ENCODE measurements around the gene SQSTM1. TPM values are rescaled to one million over a fixed set of nuclear protein-coding genes. Genes with fewer than 3 reads are reported as not detected.

Gene SQSTM1
- total RNA-seq, 2 experiments from 2014 or later, result 58.5 to 81.1 TPM

DNA sequence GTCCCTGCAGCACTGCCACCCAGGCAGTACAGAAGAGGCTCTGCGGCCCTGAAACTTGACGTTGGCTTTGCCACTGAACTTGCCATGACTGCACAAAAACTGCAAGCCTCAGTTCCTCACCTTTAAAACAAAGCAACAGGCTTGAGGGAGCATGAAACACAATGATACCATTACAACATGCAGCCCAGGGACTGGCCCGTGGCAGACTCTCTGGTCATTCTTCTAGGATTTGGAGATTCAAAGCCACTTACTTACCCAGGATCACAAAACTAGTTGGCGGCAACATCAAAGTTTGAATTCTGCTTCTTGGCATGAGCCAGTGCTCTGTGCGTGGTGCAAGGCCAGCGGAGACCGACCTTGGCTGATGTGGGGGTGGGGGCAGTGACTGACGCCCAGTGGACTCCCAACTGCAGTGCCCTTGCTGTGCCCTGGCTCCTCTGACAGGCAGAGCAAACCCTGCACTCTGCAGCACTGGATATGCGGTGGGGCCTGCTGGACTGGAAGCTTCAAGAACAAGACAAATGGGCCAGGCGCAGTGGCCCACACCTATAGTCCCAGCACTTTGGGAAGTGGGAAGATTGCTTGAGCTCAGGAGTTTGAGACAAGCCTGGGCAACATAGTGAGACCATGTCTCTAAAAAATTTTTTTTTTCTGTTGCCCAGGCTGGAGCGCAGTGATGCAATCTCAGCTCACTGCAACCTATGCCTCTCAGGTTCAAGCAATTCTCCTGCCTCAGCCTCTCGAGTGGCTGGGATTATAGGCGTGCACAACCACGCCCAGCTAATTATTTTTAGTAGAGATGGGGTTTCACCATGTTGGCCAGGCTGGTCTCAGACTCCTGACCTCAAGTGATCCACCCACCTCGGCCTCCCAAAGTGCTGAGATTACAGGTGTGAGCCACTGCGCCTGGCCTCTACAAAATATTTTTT lies 18.9 kb downstream of the SQSTM1 start:
- ChIA-PET CTCF (ENCODE audit: unreplicated experiment) (no interaction called here), POLR2A (interaction anchor here (0.7 kb wide), 1 partner anchor 14 kb away, joined by 7 read pairs; no protein-coding TSS in a partner anchor)
- Histone ChIP-seq H3K4me1 (ENCODE audit: insufficient read depth, low read length, poor library complexity, severe bottlenecking) (no peaks in the 10 kb centered on the region), H3K36me3 (ENCODE audit: insufficient read depth, low read length) (peaks cover 83% of the 10 kb centered on the region), H3K79me2 (ENCODE audit: insufficient read depth, low read depth, low read length) (no peaks in the 10 kb centered on the region), H4K20me1 (ENCODE audit: insufficient read depth, low read length) (no peaks in the 10 kb centered on the region), H3K4me2 (ENCODE audit: low read length) (no peak overlapping the region), H3K9me3 (ENCODE audit: low read length) (peaks cover 2% of the 10 kb centered on the region; the same call in 1 of the 2 replicates), H3K4me3 (ENCODE audit: low read depth, low read length, poor library complexity, severe bottlenecking) (no peak overlapping the region), H3K27ac (ENCODE audit: low read depth, low read length, poor library complexity, severe bottlenecking) (no peak overlapping the region), H3K9me2 (ENCODE audit: insufficient read depth, low read length) (no peaks in the 10 kb centered on the region), H2AFZ (ENCODE audit: low read length) (no peak overlapping the region)
- no TSS peak for BruUV-seq (replicated peaks)
- DNase-seq (ENCODE audit: low spot score), result no peak
- TF ChIP-seq, protein P1, sequence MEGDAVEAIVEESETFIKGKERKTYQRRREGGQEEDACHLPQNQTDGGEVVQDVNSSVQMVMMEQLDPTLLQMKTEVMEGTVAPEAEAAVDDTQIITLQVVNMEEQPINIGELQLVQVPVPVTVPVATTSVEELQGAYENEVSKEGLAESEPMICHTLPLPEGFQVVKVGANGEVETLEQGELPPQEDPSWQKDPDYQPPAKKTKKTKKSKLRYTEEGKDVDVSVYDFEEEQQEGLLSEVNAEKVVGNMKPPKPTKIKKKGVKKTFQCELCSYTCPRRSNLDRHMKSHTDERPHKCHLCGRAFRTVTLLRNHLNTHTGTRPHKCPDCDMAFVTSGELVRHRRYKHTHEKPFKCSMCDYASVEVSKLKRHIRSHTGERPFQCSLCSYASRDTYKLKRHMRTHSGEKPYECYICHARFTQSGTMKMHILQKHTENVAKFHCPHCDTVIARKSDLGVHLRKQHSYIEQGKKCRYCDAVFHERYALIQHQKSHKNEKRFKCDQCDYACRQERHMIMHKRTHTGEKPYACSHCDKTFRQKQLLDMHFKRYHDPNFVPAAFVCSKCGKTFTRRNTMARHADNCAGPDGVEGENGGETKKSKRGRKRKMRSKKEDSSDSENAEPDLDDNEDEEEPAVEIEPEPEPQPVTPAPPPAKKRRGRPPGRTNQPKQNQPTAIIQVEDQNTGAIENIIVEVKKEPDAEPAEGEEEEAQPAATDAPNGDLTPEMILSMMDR (conservative IDR thresholded peaks at IDR 0.05; ENCODE audit: low read length), result no peak
- no peak for TF ChIP-seq EZH2phosphoT487 (IDR thresholded peaks at IDR 0.05; ENCODE audit: borderline replicate concordance, low read depth, low read length)
- intact Hi-C loops (cut with micrococcal nuclease; ENCODE audit: unreplicated experiment), result no loop called here

- TF ChIP-seq, protein P1 (conservative IDR thresholded peaks at IDR 0.05; ENCODE audit: low read length), result no peak
- no peak for TF ChIP-seq EZH2phosphoT487 (IDR thresholded peaks at IDR 0.05; ENCODE audit: borderline replicate concordance, low read depth, low read length)
- no peak overlapping the region for H3K4me3 ChIP-seq (ENCODE audit: low read depth, low read length, poor library complexity, severe bottlenecking)
- H3K9me3 ChIP-seq (ENCODE audit: low read length), result peaks cover 8% of the 10 kb centered on the region; the same call in 1 of the 2 replicates
- no peaks in the 10 kb centered on the region for H3K79me2 ChIP-seq (ENCODE audit: insufficient read depth, low read depth, low read length)
- H3K36me3 ChIP-seq (ENCODE audit: insufficient read depth, low read length), result peaks cover 90% of the 10 kb centered on the region
- H3K27ac ChIP-seq (ENCODE audit: low read depth, low read length, poor library complexity, severe bottlenecking), result no peak overlapping the region
- CTCF ChIA-PET (ENCODE audit: unreplicated experiment), result no interaction called here
- H3K4me1 ChIP-seq (ENCODE audit: insufficient read depth, low read length, poor library complexity, severe bottlenecking), result no peaks in the 10 kb centered on the region
- no peaks in the 10 kb centered on the region for H4K20me1 ChIP-seq (ENCODE audit: insufficient read depth, low read length)
- H3K9me2 ChIP-seq (ENCODE audit: insufficient read depth, low read length), result no peaks in the 10 kb centered on the region
- no peak for DNase-seq (ENCODE audit: low spot score)
- intact Hi-C loops (cut with micrococcal nuclease; ENCODE audit: unreplicated experiment), result no loop called here
- no TSS peak for BruUV-seq (replicated peaks)
- no peak overlapping the region for H3K4me2 ChIP-seq (ENCODE audit: low read length)
- H2AFZ ChIP-seq (ENCODE audit: low read length), result no peak overlapping the region
- POLR2A ChIA-PET, result no interaction called here
These were observed 19.6 kb downstream of the SQSTM1 start for GRCh38 chr5:179840321-179840720.

DNA sequence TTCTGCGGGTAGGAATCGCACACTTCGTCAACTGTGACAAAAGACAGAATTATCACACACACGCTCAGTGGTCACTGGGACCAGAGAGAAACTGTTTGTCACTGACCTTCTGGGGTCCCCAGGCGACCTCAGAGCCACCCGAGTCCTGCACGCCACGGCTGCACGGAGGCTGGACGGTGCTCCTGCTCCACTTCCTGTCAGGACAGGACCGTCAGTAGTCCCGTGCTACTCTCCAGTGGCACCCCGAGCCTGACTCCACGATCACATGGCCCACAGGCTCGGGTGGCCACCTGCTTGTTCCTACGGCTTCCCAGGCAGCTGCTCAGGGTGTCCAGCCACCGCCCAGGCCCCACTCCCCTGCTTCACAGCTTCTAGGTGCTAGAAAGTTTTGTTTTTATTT lies 20.1 kb downstream of the SQSTM1 start:
- no TSS peak for BruUV-seq (replicated peaks)
- POLR2A ChIA-PET, result no interaction called here
- Histone ChIP-seq H3K9me3 (ENCODE audit: low read length) (peaks cover 8% of the 10 kb centered on the region; the same call in 1 of the 2 replicates), H4K20me1 (ENCODE audit: insufficient read depth, low read length) (no peaks in the 10 kb centered on the region), H3K79me2 (ENCODE audit: insufficient read depth, low read depth, low read length) (no peaks in the 10 kb centered on the region), H3K36me3 (ENCODE audit: insufficient read depth, low read length) (peaks cover 90% of the 10 kb centered on the region), H3K4me3 (ENCODE audit: low read depth, low read length, poor library complexity, severe bottlenecking) (no peak overlapping the region), H3K4me1 (ENCODE audit: insufficient read depth, low read length, poor library complexity, severe bottlenecking) (no peaks in the 10 kb centered on the region), H2AFZ (ENCODE audit: low read length) (no peak overlapping the region), H3K4me2 (ENCODE audit: low read length) (no peak overlapping the region), H3K9me2 (ENCODE audit: insufficient read depth, low read length) (no peaks in the 10 kb centered on the region), H3K27ac (ENCODE audit: low read depth, low read length, poor library complexity, severe bottlenecking) (no peak overlapping the region)
- CTCF ChIA-PET (ENCODE audit: unreplicated experiment), result no interaction called here
- TF ChIP-seq, protein P1 (conservative IDR thresholded peaks at IDR 0.05; ENCODE audit: low read length), result no peak
- no peak for TF ChIP-seq EZH2phosphoT487 (IDR thresholded peaks at IDR 0.05; ENCODE audit: borderline replicate concordance, low read depth, low read length)
- DNase-seq (ENCODE audit: low spot score), result no peak
- intact Hi-C loops (cut with micrococcal nuclease; ENCODE audit: unreplicated experiment), result no loop called here

All from OCI-LY7 (cell line).